HUES64 (cell line): ENCODE results near the gene PFKFB4.
A peak's percentile ranks its signal among the peaks of the same experiment; 100 is the strongest.
"Not testable (repeated sequence)": the region's sequence is repeated elsewhere in the genome, so short reads cannot be mapped to it uniquely, and the experiment has no call there.

ENCODE experiments used
- H3K27ac ChIP-seq: 2 replicates; pipeline ENCODE4 v1.7.0; 2013; ENCODE audit warnings: low read depth, low read length, inconsistent platforms
- H3K27me3 ChIP-seq: 2 replicates; pipeline ENCODE4 v1.6.1; 2013; ENCODE audit warnings: mild to moderate bottlenecking, low read length; ENCODE audit not compliant: insufficient read depth
- H3K36me3 ChIP-seq: 2 replicates; pipeline ENCODE4 v1.6.1; 2013; ENCODE audit warnings: mild to moderate bottlenecking, low read length; ENCODE audit not compliant: insufficient read depth
- H3K4me1 ChIP-seq: 2 replicates; pipeline ENCODE4 v1.6.1; 2013; ENCODE audit warnings: mild to moderate bottlenecking, low read length, moderate library complexity; ENCODE audit not compliant: insufficient read depth
- H3K4me3 ChIP-seq: 2 replicates; pipeline ENCODE4 v1.5.1; 2013; ENCODE audit warnings: mild to moderate bottlenecking, low read length, moderate library complexity
- H3K9ac ChIP-seq: 2 replicates; pipeline ENCODE4 v1.6.1; 2013; ENCODE audit warnings: mild to moderate bottlenecking, low read depth, low read length
- H3K9me3 ChIP-seq: 2 replicates; pipeline ENCODE4 v1.6.1; 2013; ENCODE audit warnings: low read depth, low read length; ENCODE audit not compliant: insufficient read depth
- WGBS: fragments of 150-250, 120-280 bp; methylation state at CpG from one replicate; pipeline ENCODE4 v1.1.7; 2013; ENCODE audit warnings: missing lambda C conversion rate; 5-methylcytosine and 5-hydroxymethylcytosine counted together

The PFKFB4 gene

GRCh38 chr3:48555949-48556795 is 431 bp downstream of the PFKFB4 start:
- 20% methylated on average over 29 of the region's 29 CpGs for WGBS
- H3K9ac ChIP-seq: peak overlapping the region; percentile 49; the same call in 1 of the 2 replicates

DNA sequence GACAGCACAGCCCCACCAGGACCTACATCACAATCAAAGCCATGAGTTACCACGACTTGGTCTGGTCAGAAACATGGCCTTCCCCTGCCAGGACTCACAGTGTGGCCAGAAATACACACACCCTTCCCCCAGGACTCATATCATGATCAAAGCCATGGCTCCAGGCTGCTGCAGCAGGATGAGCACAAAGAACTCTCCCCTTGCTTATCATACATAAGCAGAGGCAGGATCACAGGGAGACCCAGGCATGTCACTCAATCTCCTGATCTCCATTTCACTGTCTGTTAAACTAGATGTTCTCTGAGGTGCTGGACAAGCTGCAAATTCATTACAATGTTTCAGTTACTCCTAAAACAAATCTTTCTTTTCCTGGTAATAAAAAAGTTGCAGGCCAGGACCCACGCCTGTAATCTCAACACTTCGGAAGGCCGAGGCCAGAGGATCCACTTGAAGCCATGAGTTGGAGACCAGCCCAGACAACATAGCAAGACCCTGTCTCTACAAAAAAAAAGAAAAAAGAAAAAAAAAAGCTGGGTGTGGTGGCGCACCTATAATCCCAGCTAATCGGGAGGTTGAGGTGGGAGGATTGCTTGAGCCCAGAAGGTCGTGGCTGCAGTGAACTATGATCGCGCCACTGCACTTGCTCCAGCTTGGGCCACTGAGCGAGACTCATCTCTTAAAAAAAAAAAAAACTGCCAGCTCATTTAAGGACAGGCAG is 1.2 kb downstream of the PFKFB4 start:
- Histone ChIP-seq H3K9ac (no peak overlapping the region; the same call in 1 of the 2 replicates), H3K4me3 (peak overlapping the region; percentile 68), H3K27ac (no peak overlapping the region), H3K36me3 (peaks cover 22% of the 10 kb centered on the region; the same call in 1 of the 2 replicates), H3K27me3 (no peaks in the 10 kb centered on the region), H3K9me3 (no peaks in the 10 kb centered on the region), H3K4me1 (peaks cover 24% of the 10 kb centered on the region)
- WGBS: 88% methylated on average over 10 of the region's 10 CpGs

More at GRCh38 chr3:48555949-48556795, 431 bp downstream of the PFKFB4 start:
- Histone ChIP-seq H3K9me3 (no peaks in the 10 kb centered on the region), H3K4me1 (peaks cover 30% of the 10 kb centered on the region), H3K27ac (no peak overlapping the region), H3K36me3 (peaks cover 22% of the 10 kb centered on the region; the same call in 1 of the 2 replicates), H3K4me3 (peak overlapping the region; percentile 68), H3K27me3 (no peaks in the 10 kb centered on the region)

DNA sequence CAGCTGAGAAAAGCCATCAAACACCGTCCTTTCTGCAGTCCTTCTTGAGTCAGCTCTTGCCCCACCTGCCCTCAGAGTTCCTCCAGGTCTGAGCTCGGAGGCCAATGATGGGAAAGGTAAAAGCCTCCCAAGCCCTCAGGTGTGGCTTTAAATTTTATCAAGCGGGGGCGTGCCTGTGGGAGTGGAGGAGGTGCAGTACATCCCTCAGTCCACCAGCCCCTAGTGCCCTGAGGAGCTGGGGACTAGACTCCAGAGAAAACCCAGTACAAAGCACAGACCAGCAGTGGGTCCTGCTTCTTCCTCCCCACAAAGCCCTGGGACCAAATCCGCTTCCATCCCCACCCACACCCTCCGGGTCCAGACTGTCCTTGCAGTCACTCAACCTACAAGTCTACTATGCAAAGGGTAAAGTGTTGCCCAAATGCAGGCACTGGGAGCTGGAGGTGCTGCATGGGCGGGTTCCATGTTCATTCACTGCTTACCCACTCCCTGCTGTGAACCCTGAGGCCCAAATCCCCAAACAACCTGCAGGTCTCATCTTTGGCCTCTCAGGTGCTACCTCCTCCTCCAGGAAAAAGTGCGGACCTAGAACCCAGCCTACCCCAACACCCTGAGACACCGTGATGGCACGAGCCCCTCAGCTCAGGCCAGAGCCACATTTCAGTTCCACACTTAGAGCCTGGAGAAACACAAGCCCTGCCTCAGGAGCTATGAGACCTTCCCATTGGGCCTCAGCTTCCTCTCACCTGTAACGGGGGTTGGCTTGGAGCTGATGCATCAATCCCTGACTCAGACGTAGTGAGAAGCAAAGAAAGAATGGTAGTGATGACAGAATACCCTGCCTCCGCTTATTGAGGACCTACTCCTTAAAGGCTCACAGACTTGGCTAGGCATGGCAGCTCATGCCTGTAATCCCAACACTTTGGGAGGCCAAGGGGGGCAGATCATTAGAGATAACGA is 2.4 kb downstream of the PFKFB4 start:
- peaks cover 31% of the 10 kb centered on the region; the same call in 1 of the 2 replicates for H3K36me3 ChIP-seq
- WGBS: 91% methylated on average over 14 of the region's 14 CpGs
- H3K9ac ChIP-seq: no peak overlapping the region
- H3K27me3 ChIP-seq: no peaks in the 10 kb centered on the region
- no peak overlapping the region for H3K4me3 ChIP-seq
- no peak overlapping the region for H3K27ac ChIP-seq
- H3K4me1 ChIP-seq: peaks cover 21% of the 10 kb centered on the region
- no peaks in the 10 kb centered on the region for H3K9me3 ChIP-seq

DNA sequence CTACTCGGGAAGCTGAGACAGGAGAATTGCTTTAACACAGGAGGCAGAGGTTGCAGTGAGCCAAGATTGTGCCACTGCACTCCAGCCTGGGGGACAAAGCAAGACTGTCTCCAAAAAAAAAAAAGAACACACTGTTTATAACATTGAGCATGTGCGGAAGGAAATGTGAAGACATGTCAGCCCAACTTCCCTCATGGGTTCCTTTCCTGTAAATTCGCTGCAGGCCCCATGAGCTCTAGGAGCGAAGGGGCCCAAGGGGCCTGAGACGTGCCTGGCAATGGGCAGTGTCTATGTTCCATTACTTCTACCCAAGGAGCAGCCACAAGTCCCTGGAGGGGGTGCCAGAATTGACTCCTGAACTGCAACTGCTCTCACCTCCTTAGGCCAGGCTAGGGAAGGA is 3.2 kb downstream of the PFKFB4 start:
- H3K4me3 ChIP-seq: no peak overlapping the region
- H3K9ac ChIP-seq: no peak overlapping the region
- WGBS: 97% methylated on average over 5 of the region's 5 CpGs
- no peaks in the 10 kb centered on the region for H3K9me3 ChIP-seq
- peaks cover 21% of the 10 kb centered on the region for H3K4me1 ChIP-seq
- no peak overlapping the region for H3K27ac ChIP-seq
- H3K36me3 ChIP-seq: peaks cover 38% of the 10 kb centered on the region
- H3K27me3 ChIP-seq: no peaks in the 10 kb centered on the region

- H3K4me3 ChIP-seq: no peak overlapping the region
- WGBS: 92% methylated on average over 14 of the region's 14 CpGs
- no peak overlapping the region for H3K9ac ChIP-seq
- H3K27ac ChIP-seq: no peak overlapping the region
- H3K27me3 ChIP-seq: no peaks in the 10 kb centered on the region
- peaks cover 48% of the 10 kb centered on the region for H3K36me3 ChIP-seq
- no peaks in the 10 kb centered on the region for H3K9me3 ChIP-seq
- H3K4me1 ChIP-seq: peaks cover 17% of the 10 kb centered on the region
Observed at GRCh38 chr3:48552111-48552951, 4.3 kb downstream of the PFKFB4 start.

- not testable (repeated sequence) for H3K27me3 ChIP-seq, H3K9ac ChIP-seq, H3K9me3 ChIP-seq, H3K4me3 ChIP-seq, H3K27ac ChIP-seq
- WGBS: 94% methylated on average over 7 of the region's 7 CpGs
- H3K36me3 ChIP-seq: peaks cover 54% of the 10 kb centered on the region
- peaks cover 17% of the 10 kb centered on the region for H3K4me1 ChIP-seq
Observed at GRCh38 chr3:48551651-48552050, 5.0 kb downstream of the PFKFB4 start.

GRCh38 chr3:48548729-48549705 is 7.6 kb downstream of the PFKFB4 start:
- Histone ChIP-seq H3K9ac (no peak overlapping the region), H3K27ac (no peak overlapping the region; the same call in 1 of the 2 replicates), H3K4me1 (no peaks in the 10 kb centered on the region), H3K36me3 (peaks cover 63% of the 10 kb centered on the region), H3K9me3 (no peaks in the 10 kb centered on the region), H3K4me3 (no peak overlapping the region), H3K27me3 (no peaks in the 10 kb centered on the region)
- whole genome bisulfite sequencing: 74% methylated on average over 10 of the region's 10 CpGs

DNA sequence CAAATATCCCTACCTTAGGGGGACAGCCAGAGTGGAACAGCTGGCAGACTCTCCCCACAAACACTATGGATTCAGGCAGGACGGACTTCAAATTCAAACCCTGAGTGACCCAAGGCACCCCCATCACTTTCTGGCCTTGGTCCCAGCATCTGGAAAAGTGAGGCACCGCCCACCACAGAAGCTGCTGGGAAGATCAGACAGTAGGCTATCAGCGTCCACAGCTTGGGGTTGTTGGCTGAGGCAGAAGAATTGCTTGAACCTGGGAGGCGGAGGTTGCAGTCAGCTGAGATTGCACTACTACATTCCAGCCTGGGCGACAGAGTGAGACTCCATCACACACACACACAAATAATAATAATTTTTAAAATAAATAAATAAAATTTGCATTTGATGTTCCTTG is 8.5 kb downstream of the PFKFB4 start:
- no peak overlapping the region for H3K9ac ChIP-seq
- H3K9me3 ChIP-seq: no peaks in the 10 kb centered on the region
- H3K27me3 ChIP-seq: no peaks in the 10 kb centered on the region
- 99% methylated on average over 4 of the region's 5 CpGs for WGBS
- no peak overlapping the region for H3K4me3 ChIP-seq
- H3K36me3 ChIP-seq: peaks cover 65% of the 10 kb centered on the region
- no peaks in the 10 kb centered on the region for H3K4me1 ChIP-seq
- H3K27ac ChIP-seq: no peak overlapping the region

DNA sequence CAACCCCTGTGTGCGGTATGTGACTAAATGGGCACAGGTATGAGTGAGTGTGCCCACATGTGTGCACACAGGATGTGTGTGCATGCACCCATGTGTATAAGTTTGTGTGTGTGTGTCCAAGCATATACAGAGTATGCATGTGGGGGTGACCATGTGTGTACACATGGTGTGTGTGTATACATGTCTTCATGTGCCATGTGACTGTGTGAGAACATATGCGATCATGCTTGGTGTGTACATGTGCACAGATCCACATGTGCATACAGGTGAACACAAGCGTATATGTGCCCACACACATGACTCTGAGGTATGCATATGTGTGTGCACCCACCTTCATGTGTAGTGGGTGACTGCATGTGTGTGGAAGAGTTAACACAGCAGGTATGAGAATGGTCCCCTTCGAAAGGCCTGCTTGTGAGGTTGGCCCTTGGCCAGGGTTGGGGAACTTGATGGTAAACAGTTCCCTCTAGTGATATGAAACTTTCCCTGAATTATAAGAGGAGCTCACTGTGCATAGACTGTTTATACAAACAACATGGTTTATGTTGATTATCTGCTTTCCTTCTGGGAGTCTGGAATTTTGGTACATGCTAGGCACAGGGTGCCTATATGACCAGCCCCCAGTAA is 10.3 kb downstream of the PFKFB4 start:
- Histone ChIP-seq H3K27ac (no peak overlapping the region), H3K9me3 (no peaks in the 10 kb centered on the region), H3K36me3 (peaks cover 72% of the 10 kb centered on the region), H3K27me3 (no peaks in the 10 kb centered on the region), H3K9ac (no peak overlapping the region), H3K4me1 (no peaks in the 10 kb centered on the region), H3K4me3 (no peak overlapping the region)
- WGBS: 92% methylated on average over 4 of the region's 4 CpGs
